Astrocyte of the spinal cord (primary cell): ENCODE measurements around the gene IER3.

Experiments used
- DNase-seq: peaks from one replicate; pipeline ENCODE4 v3.0.0; 2011; ENCODE audit warnings: low read depth, low spot score
- H3K4me3 ChIP-seq: 2 replicates; pipeline ENCODE4 v1.5.1; 2011; ENCODE audit warnings: low read depth, mild to moderate bottlenecking, low read length, moderate library complexity
- in situ Hi-C: cut with HindIII; loops from 2 replicates; pipeline ENCODE4 v1.10.0; 2017; ENCODE audit warnings: low sequenced_read_pairs
- TF ChIP-seq, protein P1 (sequence below): IDR thresholded peaks from 2 replicates; pipeline ENCODE4 v1.5.1; 2012; ENCODE audit warnings: low read depth, mild to moderate bottlenecking, low read length, inconsistent platforms

The IER3 gene

GRCh38 chr6:30717129-30717844, 27.1 kb downstream of the IER3 start, which contains the start of gene MDC1:
TSS of gene MDC1 (minus strand) at chr6:30717281. CDS start at chr6:30715175, 2,106 bp downstream.
- peak; percentile 100 for DNase-seq

GRCh38 chr6:30716879-30717128, 27.5 kb downstream of the IER3 start:
- H3K4me3 ChIP-seq: peak overlapping the region; percentile 78
- TF ChIP-seq, protein P1, sequence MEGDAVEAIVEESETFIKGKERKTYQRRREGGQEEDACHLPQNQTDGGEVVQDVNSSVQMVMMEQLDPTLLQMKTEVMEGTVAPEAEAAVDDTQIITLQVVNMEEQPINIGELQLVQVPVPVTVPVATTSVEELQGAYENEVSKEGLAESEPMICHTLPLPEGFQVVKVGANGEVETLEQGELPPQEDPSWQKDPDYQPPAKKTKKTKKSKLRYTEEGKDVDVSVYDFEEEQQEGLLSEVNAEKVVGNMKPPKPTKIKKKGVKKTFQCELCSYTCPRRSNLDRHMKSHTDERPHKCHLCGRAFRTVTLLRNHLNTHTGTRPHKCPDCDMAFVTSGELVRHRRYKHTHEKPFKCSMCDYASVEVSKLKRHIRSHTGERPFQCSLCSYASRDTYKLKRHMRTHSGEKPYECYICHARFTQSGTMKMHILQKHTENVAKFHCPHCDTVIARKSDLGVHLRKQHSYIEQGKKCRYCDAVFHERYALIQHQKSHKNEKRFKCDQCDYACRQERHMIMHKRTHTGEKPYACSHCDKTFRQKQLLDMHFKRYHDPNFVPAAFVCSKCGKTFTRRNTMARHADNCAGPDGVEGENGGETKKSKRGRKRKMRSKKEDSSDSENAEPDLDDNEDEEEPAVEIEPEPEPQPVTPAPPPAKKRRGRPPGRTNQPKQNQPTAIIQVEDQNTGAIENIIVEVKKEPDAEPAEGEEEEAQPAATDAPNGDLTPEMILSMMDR: no peak
- in situ Hi-C loops: no loop called here
- no peak for DNase-seq

More at GRCh38 chr6:30717129-30717844, 27.1 kb downstream of the IER3 start, which contains the start of gene MDC1:
- TF ChIP-seq, protein P1: peak; percentile 29
- in situ Hi-C loops: no loop called here
- peak within 1 kb of the TSS; percentile 78 for H3K4me3 ChIP-seq

DNA sequence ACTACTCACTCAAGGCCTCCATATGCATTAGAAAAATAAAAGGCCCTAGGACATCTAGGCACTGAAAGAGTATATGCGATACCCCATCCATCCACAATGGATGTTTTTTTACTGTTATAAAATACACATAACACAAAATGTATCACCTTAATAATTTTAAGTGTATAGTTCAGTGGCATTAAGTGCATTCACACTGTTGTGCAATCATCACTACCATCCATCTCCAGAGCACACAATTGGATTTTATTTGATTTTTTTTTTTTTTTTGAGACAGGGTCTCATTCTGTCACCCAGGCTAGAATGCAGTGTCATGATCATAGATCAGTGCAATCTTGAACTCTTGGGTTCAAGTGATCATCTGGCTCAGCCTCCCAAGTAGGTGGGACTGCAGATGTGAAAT, 30.1 kb downstream of the IER3 start:
- TF ChIP-seq, protein P1: no peak
- no peak overlapping the region for H3K4me3 ChIP-seq
- no peak for DNase-seq
- in situ Hi-C loops: no loop called here

GRCh38 chr6:30712441-30712945, 31.9 kb downstream of the IER3 start:
- TF ChIP-seq, protein P1: no peak
- no peak overlapping the region for H3K4me3 ChIP-seq
- no peak for DNase-seq
- in situ Hi-C loops: no loop called here

DNA sequence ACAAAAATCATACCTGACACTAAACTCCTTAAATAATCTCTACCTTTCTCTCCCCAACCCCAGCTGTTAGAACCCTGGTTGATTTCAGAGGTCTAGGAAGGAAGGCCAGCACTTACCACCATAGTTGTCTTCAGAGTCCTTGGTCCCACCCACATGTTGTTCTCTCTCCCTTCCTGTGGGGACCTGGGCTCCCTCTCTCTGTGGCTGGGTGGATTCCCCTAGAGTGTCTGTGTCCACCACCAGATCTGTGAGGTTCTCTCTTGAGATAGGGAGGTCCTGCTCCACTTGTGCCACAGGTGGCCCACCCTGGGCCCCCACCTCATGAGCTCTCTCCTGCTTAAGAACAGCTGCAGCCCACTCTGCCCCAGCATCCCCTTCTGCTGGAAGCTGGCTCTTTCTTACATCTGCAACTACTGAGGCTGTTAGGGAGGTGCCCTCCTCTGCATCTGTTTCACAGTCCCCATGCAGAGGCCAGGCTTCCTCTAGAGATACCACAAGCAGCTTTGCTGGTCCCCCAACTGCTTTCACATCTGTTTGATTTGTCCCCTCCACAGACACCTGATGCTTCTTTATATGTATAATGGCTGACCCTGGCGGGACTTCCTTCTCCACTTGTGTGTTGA, 32.5 kb downstream of the IER3 start:
- H3K4me3 ChIP-seq: no peak overlapping the region
- TF ChIP-seq, protein P1: no peak
- no peak for DNase-seq
- in situ Hi-C loops: no loop called here

DNA sequence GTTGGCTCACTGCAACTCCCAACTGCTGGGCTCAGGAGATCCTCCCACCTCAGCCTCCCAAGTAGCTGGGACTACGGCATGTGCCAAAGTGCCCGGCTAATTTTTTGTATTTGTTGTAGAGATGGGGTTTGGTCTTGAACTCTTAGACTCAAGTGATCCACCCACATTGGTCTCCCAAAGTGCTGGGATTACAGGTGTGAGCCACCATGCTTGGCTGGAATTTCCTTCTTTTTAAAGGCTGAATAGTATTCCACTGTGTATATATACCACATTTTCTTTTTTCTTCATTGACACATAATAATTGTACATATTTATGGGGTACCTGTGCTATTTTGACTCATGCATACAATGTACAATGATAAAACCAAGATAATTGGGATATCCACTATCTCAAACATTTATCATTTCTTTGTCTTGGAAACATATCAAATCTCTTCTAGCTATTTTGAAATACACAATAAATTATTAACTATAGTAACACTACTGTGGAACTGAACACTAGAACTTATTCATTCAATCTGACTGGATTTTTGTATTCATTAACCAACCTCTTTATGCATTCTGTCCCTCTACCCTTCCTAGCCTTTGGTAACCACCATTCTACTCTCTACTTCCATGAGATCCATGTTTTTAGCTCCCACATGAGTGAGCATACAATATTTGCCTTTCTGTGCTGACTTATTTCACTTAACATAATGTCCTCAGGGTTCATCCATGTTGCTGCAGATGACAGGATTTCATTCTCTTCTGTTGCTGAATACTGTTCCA, 35.1 kb downstream of the IER3 start:
- TF ChIP-seq, protein P1: no peak
- in situ Hi-C loops: no loop called here
- DNase-seq: no peak
- H3K4me3 ChIP-seq: no peak overlapping the region
